AG09309 (cell line): Measurements from ENCODE around the gene DDX59.

ENCODE experiments used
- DNase-seq: peaks from one replicate; pipeline ENCODE4 v3.0.0-alpha.2; 2010; ENCODE audit warnings: low read depth
- H3K4me3 ChIP-seq: 2 replicates; pipeline ENCODE4 v1.5.1; 2011; ENCODE audit warnings: mild to moderate bottlenecking, low read depth, low read length, moderate library complexity; ENCODE audit not compliant: control insufficient read depth
- CTCF ChIP-seq: IDR thresholded peaks from 2 replicates; pipeline ENCODE4 v1.5.1; 2011; ENCODE audit warnings: mild to moderate bottlenecking, low read depth, low read length, inconsistent platforms; ENCODE audit not compliant: insufficient read depth, control insufficient read depth; ENCODE audit errors: missing control alignments

Gene DDX59

DNA sequence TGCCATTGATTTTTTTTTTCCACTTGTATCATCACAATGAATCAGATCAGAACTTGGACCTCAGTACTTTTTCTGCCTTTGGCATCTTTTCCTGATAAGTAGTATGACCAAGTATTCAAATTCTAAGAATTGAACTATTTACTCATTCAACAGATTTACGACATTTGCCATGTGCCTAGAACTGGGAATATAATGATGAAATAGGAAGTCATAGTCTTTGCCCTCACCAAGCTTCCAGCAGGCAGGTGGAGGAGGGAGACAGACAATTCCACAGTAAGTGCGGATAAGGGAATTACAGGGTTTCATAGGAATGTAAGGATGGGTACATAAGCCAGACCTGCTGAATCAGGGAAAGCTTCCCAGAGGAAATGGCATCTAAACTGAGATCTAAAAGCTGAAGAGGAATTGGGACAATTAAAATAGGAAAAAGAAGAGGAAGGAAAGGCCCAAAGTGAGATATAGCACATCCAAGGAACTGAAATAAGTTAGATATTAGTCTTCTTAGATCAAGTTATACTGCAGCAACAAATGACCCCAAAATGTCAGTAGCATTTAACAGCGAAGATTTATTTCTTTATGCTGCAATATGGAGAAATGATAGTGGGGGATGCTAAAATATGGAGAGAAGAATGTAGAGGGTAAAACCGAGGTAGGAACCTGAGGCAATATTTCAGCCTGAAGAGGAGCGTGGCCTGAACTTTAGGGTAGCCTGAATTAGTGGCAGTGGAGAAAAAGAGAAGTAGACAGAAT is 5.3 kb upstream of the DDX59 start:
- no peak for TF ChIP-seq CTCF
- H3K4me3 ChIP-seq: no peak overlapping the region
- DNase-seq: no peak

DNA sequence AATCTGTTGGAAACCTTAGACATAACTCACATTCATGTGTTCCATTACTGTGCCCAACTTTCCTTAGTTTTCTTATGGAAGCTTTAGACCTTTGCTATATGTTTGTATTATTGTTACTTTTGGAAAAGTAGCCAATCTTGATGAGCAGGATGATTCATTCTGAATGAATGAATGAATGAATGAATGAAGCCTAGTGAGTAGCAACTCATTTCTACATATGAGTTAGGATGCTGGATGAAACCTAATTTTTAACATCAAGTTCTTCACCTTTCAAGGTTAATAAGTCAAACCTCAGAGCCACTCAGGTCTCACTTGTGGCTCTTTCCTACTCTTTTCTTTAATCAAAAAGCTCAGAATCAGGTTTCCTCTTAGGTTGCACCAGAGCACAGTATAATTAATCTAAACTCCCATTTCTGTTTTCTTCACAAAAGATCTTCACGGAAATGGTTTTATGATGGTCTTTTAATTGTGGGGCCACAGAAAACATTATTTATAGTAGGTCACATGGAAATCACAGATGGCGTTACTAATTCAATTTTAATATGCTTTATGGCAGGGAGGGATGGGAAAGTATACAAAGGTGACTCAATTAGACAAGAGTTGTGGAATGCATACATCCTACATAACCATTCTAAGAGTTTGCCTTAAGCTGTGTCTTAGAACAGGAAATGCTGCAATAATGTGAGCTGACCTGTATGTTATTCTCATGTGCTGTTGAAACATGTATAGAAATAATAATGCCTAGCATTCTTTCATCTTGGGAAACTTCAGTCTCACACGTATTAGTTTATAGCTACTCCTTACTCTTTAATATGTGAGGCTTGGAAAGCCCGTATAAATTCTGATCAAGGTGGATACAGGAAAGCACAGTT is 4.5 kb upstream of the DDX59 start:
- DNase-seq: no peak

DNA sequence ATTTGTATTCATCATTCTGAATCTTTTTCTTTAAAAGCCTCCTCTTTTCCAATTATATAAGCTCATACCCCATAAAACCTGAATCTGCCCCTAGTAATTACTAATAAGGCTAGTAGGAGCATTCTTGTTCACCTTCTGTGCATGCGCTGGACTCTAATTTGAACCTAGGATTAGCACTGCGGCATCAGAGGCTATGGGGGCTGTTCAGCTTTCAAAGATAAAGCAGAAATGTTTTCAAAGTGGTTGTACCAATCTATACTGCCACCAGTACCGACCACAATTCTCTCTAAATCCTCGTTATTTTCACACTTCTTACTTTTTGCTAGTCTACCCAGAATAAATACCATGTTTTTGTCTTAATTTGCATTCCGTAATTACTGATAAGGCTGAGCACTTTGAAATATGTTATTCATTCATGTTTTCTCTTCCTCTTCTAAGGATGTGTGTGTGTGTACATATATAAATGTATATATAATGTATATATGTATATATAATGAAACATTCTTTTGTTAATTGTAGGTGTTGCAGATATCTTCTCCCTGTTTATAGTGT is 1.6 kb upstream of the DDX59 start:
- no peak for TF ChIP-seq CTCF
- no peak for DNase-seq
- H3K4me3 ChIP-seq: no peak overlapping the region

More for the DNA sequence above, 4.5 kb upstream of the DDX59 start:
- H3K4me3 ChIP-seq: no peak overlapping the region
- TF ChIP-seq CTCF: no peak

DNA sequence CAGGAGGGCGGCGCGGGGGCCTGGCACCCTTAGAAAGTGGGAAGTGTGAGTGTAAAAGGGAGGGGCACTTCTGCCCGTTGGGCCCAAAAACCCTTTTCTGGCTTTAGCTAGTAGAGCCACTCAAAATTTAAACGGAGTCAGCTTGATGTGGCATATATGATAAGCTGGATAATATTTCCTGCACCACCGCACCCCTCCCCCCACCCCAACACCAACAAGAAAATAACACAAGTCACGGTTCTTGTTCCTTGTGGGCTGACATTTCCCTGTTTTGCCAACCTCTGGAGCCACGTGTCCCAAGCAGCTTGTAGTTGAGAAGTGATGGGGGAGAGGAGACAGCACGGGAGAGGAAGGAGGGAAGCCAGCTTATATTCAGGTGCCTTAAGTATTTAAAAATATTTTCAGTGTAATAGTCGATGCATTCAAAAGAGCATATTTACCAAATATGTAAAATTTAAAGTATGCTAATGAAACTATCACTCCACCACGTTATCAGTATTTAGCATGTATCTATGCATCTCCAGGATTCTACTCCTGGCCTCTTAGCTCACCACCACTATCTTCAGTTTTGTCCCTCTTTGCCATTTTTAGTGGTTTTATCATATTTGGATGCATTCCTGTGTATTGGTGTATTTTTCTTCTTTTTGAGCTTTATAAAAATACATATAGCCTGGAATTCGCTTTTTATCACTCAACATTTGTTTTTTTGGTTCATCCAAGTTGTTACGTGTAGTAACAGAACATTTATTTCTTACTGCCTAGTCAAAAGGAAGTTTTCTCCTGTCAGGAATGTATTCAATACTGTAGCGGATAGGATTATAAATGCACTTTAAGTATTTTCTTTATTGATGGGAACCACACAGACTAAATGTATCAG is 773 bp upstream of the DDX59 start:
- H3K4me3 ChIP-seq: peak overlapping the region; percentile 68
- TF ChIP-seq CTCF: no peak
- no peak for DNase-seq

DNA sequence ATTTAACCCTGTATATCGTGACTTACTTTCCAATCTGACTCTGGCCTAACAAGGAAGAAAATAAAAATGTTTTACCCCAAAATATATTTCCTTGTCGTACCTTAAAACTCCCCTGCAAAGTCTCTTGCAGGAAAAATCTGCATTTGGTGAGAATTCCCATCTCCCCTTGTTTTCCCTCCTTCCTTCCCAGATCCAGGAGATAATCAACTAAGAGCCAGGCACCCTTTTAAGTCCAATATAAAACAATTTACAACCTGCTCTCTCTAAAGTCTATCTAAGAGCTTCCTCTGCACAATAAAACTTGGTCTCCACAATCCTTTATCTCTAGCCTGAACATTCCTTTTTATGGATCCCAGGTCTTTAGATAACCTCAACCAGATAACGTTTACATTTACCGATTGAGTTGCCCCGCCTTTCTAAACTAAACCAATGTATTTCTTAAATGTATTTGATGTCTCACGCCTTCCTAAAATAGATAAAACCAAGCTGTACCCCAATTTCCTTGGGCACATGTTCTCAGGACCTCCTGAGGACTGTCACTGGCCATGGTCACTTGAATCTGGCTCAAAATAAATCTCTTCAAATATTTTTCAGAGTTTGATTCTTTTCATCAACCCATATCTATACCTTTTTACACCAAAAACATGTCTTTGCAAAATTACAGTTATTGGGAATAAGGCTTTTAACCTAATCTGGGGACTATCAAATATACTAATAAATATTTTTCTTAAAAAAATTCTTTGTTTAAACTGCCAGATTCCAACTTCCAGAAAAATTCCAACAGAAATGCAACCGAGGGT is 993 bp downstream of the DDX59 start:
- no peak for TF ChIP-seq CTCF
- no peak for DNase-seq
- peak overlapping the region; percentile 68 for H3K4me3 ChIP-seq
